GM23338 (cell line): Measurements from ENCODE around the gene GRIK5. TPM values are rescaled to one million over a fixed set of nuclear protein-coding genes. Genes with fewer than 3 reads are reported as not detected.

Experiments used
- ATAC-seq: fragments of 200-7000 bp; cut with Tn5 transposase; 3 replicates; pipeline ENCODE4 v1.9.1; 2020
- DNase-seq: peaks from one replicate; pipeline ENCODE4 v3.0.0-alpha.2; 2015; ENCODE audit warnings: low spot score
- H2AFZ ChIP-seq: fragments of 200-600 bp; sonication (generic); 2 replicates; pipeline ENCODE4 v1.8.0; 2016; ENCODE audit warnings: antibody characterized with exemption, mild to moderate bottlenecking, moderate library complexity
- H3F3A ChIP-seq: fragments of 200-600 bp; sonication (generic); replicated peaks from 2 replicates; pipeline ENCODE4 v1.8.0; 2017; ENCODE audit warnings: antibody characterized with exemption, mixed run types, low read depth
- H3K27ac ChIP-seq: fragments of 200-600 bp; sonication (generic); 2 replicates; pipeline ENCODE4 v1.6.1; 2016; ENCODE audit warnings: low read depth
- H3K27me3 ChIP-seq: fragments of 200-600 bp; sonication (generic); 2 replicates; pipeline ENCODE4 v1.8.0; 2016; ENCODE audit warnings: mild to moderate bottlenecking, mixed run types, moderate library complexity; ENCODE audit not compliant: insufficient read depth
- H3K36me3 ChIP-seq: fragments of 200-600 bp; sonication (generic); 2 replicates; pipeline ENCODE4 v1.8.0; 2016; ENCODE audit warnings: mild to moderate bottlenecking; ENCODE audit not compliant: insufficient read depth
- H3K4me1 ChIP-seq: fragments of 200-600 bp; sonication (generic); 2 replicates; pipeline ENCODE4 v1.8.0; 2016; ENCODE audit warnings: mild to moderate bottlenecking, moderate library complexity; ENCODE audit not compliant: insufficient read depth
- H3K4me2 ChIP-seq: fragments of 200-600 bp; sonication (generic); 2 replicates; pipeline ENCODE4 v1.7.1; 2017; ENCODE audit warnings: mixed run types
- H3K4me3 ChIP-seq: fragments of 200-600 bp; sonication (generic); 2 replicates; pipeline ENCODE4 v1.6.1; 2016; ENCODE audit warnings: mixed run types
- H3K79me2 ChIP-seq: fragments of 200-600 bp; sonication (generic); replicated peaks from 2 replicates; pipeline ENCODE4 v1.8.0; 2017; ENCODE audit warnings: mild to moderate bottlenecking; ENCODE audit not compliant: insufficient read depth
- H3K9me2 ChIP-seq: fragments of 200-600 bp; sonication (generic); 2 replicates; pipeline ENCODE4 v1.8.0; 2017; ENCODE audit not compliant: insufficient read depth
- H4K20me1 ChIP-seq: fragments of 200-600 bp; sonication (generic); replicated peaks from 2 replicates; pipeline ENCODE4 v1.8.0; 2017; ENCODE audit warnings: mild to moderate bottlenecking; ENCODE audit not compliant: insufficient read depth
- H3K27ac Mint-ChIP-seq: 2 replicates; pipeline ENCODE4 v1.8.0; 2020; ENCODE audit warnings: inconsistent platforms, mild to moderate bottlenecking, moderate library complexity, mixed read lengths
- H3K27me3 Mint-ChIP-seq: 3 replicates; pipeline ENCODE4 v1.8.0; 2022; ENCODE audit warnings: low read depth, mild to moderate bottlenecking, moderate library complexity, mixed read lengths, inconsistent platforms; ENCODE audit not compliant: insufficient read depth, poor library complexity
- H3K36me3 Mint-ChIP-seq: 3 replicates; pipeline ENCODE4 v1.8.0; 2021; ENCODE audit warnings: low read depth, mild to moderate bottlenecking, inconsistent platforms, moderate library complexity, mixed read lengths
- H3K4me1 Mint-ChIP-seq: 3 replicates; pipeline ENCODE4 v1.8.0; 2020; ENCODE audit warnings: mild to moderate bottlenecking, inconsistent platforms, mixed read lengths
- H3K4me3 Mint-ChIP-seq: 3 replicates; pipeline ENCODE4 v1.8.0; 2021; ENCODE audit warnings: moderate library complexity, mild to moderate bottlenecking, inconsistent platforms, mixed read lengths
- H3K9me3 Mint-ChIP-seq: 3 replicates; pipeline ENCODE4 v1.8.0; 2020; ENCODE audit warnings: moderate library complexity, mild to moderate bottlenecking, inconsistent platforms, mixed read lengths
- CREB1 ChIP-seq: fragments of 250-450 bp; sonication (Bioruptor Pico); IDR thresholded peaks from 2 replicates; pipeline ENCODE4 v1.5.0; 2020; ENCODE audit warnings: low read depth, mild to moderate bottlenecking, moderate library complexity
- CTCF ChIP-seq, 2 experiments: fragments of 200-600 bp in 1 of 2; sonication (generic) in 1 of 2; conservative IDR thresholded peaks; 2 replicates each; pipeline versions ENCODE4 v1.5.1 to v1.6.1; 2016 to 2017; ENCODE audit warnings: antibody characterized with exemption in 2 of 2, low read depth in 2 of 2, mild to moderate bottlenecking in 2 of 2, moderate library complexity in 1 of 2
- EZH2 ChIP-seq: fragments of 200-600 bp; sonication (generic); IDR thresholded peaks from one replicate; pipeline ENCODE4 v1.8.0; 2017; ENCODE audit warnings: antibody characterized with exemption, mild to moderate bottlenecking, low read depth; ENCODE audit not compliant: unreplicated experiment
- EZH2phosphoT487 ChIP-seq: fragments of 200-600 bp; sonication (generic); IDR thresholded peaks from one replicate; pipeline ENCODE4 v1.8.1; 2018; ENCODE audit warnings: antibody characterized with exemption; ENCODE audit not compliant: unreplicated experiment
- JUNB ChIP-seq: IDR thresholded peaks from one replicate; pipeline ENCODE4 v1.6.1; 2016; ENCODE audit warnings: antibody characterized with exemption; ENCODE audit not compliant: unreplicated experiment
- NANOG ChIP-seq: IDR thresholded peaks from 2 replicates; pipeline ENCODE4 v1.6.1; 2016; ENCODE audit warnings: antibody characterized with exemption, borderline replicate concordance
- POLR2AphosphoS5 ChIP-seq: IDR thresholded peaks from 2 replicates; pipeline ENCODE4 v1.6.1; 2016; ENCODE audit warnings: antibody characterized with exemption, low read depth
- ZNF114 ChIP-seq: fragments of 250-450 bp; sonication (Bioruptor Pico); IDR thresholded peaks from 2 replicates; pipeline ENCODE4 v1.5.0; 2020; ENCODE audit warnings: mild to moderate bottlenecking, moderate library complexity
- ZNF331 ChIP-seq: fragments of 250-450 bp; sonication (Bioruptor Pico); IDR thresholded peaks from 2 replicates; pipeline ENCODE4 v1.5.0; 2020; ENCODE audit warnings: low read depth, mild to moderate bottlenecking, moderate library complexity
- polyA plus RNA-seq: library from polyadenylated mRNA; unstranded; fragments of >200 nt; fragmentation: Nextera tagmentation; extraction: Ambion mirVana; gene quantifications from 2 replicates; pipeline ENCODE4 v1.2.1, GENCODE V29; 2016
- total RNA-seq: library from RNA; depleted of rRNA; stranded (reverse); fragments of >200 nt; shearing (Covaris generic); gene quantifications from 2 replicates; pipeline ENCODE4 v1.2.3, GENCODE V29; 2014
- TF ChIP-seq, protein P1 (sequence below): fragments of 250-450 bp; sonication (Bioruptor Pico); IDR thresholded peaks from 2 replicates; pipeline ENCODE4 v1.5.0; 2020; ENCODE audit warnings: mild to moderate bottlenecking, moderate library complexity
- TF ChIP-seq, protein P2 (sequence below): IDR thresholded peaks from one replicate; pipeline ENCODE4 v1.6.1; 2018; ENCODE audit warnings: antibody characterized with exemption; ENCODE audit not compliant: unreplicated experiment

The GRIK5 gene
- total and polyA plus RNA-seq, 2 experiments from 2014 or later = 5.1 to 42.5 TPM

GRCh38 chr19:41974652-41975051 lies 95.4 kb downstream of the GRIK5 start (continued):
- TF ChIP-seq, protein P1, sequence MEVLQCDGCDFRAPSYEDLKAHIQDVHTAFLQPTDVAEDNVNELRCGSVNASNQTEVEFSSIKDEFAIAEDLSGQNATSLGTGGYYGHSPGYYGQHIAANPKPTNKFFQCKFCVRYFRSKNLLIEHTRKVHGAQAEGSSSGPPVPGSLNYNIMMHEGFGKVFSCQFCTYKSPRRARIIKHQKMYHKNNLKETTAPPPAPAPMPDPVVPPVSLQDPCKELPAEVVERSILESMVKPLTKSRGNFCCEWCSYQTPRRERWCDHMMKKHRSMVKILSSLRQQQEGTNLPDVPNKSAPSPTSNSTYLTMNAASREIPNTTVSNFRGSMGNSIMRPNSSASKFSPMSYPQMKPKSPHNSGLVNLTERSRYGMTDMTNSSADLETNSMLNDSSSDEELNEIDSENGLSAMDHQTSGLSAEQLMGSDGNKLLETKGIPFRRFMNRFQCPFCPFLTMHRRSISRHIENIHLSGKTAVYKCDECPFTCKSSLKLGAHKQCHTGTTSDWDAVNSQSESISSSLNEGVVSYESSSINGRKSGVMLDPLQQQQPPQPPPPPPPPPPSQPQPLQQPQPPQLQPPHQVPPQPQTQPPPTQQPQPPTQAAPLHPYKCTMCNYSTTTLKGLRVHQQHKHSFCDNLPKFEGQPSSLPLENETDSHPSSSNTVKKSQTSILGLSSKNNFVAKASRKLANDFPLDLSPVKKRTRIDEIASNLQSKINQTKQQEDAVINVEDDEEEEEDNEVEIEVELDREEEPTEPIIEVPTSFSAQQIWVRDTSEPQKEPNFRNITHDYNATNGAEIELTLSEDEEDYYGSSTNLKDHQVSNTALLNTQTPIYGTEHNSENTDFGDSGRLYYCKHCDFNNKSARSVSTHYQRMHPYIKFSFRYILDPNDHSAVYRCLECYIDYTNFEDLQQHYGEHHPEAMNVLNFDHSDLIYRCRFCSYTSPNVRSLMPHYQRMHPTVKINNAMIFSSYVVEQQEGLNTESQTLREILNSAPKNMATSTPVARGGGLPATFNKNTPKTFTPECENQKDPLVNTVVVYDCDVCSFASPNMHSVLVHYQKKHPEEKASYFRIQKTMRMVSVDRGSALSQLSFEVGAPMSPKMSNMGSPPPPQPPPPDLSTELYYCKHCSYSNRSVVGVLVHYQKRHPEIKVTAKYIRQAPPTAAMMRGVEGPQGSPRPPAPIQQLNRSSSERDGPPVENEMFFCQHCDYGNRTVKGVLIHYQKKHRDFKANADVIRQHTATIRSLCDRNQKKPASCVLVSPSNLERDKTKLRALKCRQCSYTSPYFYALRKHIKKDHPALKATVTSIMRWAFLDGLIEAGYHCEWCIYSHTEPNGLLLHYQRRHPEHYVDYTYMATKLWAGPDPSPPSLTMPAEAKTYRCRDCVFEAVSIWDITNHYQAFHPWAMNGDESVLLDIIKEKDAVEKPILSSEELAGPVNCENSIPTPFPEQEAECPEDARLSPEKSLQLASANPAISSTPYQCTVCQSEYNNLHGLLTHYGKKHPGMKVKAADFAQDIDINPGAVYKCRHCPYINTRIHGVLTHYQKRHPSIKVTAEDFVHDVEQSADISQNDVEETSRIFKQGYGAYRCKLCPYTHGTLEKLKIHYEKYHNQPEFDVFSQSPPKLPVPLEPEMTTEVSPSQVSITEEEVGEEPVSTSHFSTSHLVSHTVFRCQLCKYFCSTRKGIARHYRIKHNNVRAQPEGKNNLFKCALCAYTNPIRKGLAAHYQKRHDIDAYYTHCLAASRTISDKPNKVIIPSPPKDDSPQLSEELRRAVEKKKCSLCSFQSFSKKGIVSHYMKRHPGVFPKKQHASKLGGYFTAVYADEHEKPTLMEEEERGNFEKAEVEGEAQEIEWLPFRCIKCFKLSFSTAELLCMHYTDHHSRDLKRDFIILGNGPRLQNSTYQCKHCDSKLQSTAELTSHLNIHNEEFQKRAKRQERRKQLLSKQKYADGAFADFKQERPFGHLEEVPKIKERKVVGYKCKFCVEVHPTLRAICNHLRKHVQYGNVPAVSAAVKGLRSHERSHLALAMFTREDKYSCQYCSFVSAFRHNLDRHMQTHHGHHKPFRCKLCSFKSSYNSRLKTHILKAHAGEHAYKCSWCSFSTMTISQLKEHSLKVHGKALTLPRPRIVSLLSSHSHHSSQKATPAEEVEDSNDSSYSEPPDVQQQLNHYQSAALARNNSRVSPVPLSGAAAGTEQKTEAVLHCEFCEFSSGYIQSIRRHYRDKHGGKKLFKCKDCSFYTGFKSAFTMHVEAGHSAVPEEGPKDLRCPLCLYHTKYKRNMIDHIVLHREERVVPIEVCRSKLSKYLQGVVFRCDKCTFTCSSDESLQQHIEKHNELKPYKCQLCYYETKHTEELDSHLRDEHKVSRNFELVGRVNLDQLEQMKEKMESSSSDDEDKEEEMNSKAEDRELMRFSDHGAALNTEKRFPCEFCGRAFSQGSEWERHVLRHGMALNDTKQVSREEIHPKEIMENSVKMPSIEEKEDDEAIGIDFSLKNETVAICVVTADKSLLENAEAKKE (CRISPR knock-in tag) = no peak
- no peak for TF ChIP-seq EZH2phosphoT487

GRCh38 chr19:41971363-41971762 lies 98.6 kb downstream of the GRIK5 start:
- H3K4me1 Mint-ChIP-seq = peaks cover 3% of the 10 kb centered on the region; the same call in 2 of the 3 replicates
- peaks cover 14% of the 10 kb centered on the region for H3K27me3 Mint-ChIP-seq
- no peak for DNase-seq
- 0 out of 2 replicates have a peak, but pooled peaks cover 4% of the 10 kb centered on the region for H3F3A ChIP-seq
- no peak overlapping the region; the same call in 2 of the 3 replicates for H3K4me3 Mint-ChIP-seq
- H3K27me3 ChIP-seq = no peaks in the 10 kb centered on the region
- H3K9me3 Mint-ChIP-seq = no peaks in the 10 kb centered on the region
- H2AFZ ChIP-seq = no peak overlapping the region
- no peaks in the 10 kb centered on the region for H3K9me2 ChIP-seq
- H3K79me2 ChIP-seq = no peaks in the 10 kb centered on the region
- H3K4me1 ChIP-seq = no peaks in the 10 kb centered on the region; the same call in 1 of the 2 replicates
- H3K4me2 ChIP-seq = no peak overlapping the region
- no peak overlapping the region for H3K27ac Mint-ChIP-seq
- peaks cover 11% of the 10 kb centered on the region; the same call in 2 of the 3 replicates for H3K36me3 Mint-ChIP-seq
- no peak overlapping the region for H3K27ac ChIP-seq
- ATAC-seq = no peak
- no peaks in the 10 kb centered on the region; the same call in 1 of the 2 replicates for H3K36me3 ChIP-seq
- peaks cover 4% of the 10 kb centered on the region; the same call in 1 of the 2 replicates for H4K20me1 ChIP-seq
- H3K4me3 ChIP-seq = no peak overlapping the region
- TF ChIP-seq EZH2phosphoT487 (no peak), NANOG (no peak), EZH2 (no peak), ZNF331 (CRISPR knock-in tag) (no peak), CTCF (conservative IDR thresholded peaks at IDR 0.05; ENCODE audit: low read depth in 2 of 2) (no peak), POLR2AphosphoS5 (no peak), JUNB (no peak), CREB1 (no peak), ZNF114 (CRISPR knock-in tag) (no peak)
- TF ChIP-seq, protein P2, sequence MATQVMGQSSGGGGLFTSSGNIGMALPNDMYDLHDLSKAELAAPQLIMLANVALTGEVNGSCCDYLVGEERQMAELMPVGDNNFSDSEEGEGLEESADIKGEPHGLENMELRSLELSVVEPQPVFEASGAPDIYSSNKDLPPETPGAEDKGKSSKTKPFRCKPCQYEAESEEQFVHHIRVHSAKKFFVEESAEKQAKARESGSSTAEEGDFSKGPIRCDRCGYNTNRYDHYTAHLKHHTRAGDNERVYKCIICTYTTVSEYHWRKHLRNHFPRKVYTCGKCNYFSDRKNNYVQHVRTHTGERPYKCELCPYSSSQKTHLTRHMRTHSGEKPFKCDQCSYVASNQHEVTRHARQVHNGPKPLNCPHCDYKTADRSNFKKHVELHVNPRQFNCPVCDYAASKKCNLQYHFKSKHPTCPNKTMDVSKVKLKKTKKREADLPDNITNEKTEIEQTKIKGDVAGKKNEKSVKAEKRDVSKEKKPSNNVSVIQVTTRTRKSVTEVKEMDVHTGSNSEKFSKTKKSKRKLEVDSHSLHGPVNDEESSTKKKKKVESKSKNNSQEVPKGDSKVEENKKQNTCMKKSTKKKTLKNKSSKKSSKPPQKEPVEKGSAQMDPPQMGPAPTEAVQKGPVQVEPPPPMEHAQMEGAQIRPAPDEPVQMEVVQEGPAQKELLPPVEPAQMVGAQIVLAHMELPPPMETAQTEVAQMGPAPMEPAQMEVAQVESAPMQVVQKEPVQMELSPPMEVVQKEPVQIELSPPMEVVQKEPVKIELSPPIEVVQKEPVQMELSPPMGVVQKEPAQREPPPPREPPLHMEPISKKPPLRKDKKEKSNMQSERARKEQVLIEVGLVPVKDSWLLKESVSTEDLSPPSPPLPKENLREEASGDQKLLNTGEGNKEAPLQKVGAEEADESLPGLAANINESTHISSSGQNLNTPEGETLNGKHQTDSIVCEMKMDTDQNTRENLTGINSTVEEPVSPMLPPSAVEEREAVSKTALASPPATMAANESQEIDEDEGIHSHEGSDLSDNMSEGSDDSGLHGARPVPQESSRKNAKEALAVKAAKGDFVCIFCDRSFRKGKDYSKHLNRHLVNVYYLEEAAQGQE = no peak
